GM23248 (cell line): ENCODE results near the gene SLC50A1. TPM values are rescaled to one million over a fixed set of nuclear protein-coding genes. Genes with fewer than 3 reads are reported as not detected.

Experiments used
- DNase-seq: peaks from one replicate; pipeline ENCODE4 v3.0.0-alpha.2; 2015
- H2AFZ ChIP-seq: fragments of 200-600 bp; sonication (generic); 2 replicates; pipeline ENCODE4 v1.6.1; 2016; ENCODE audit warnings: antibody characterized with exemption
- H3F3A ChIP-seq: fragments of 200-600 bp; sonication (generic); 2 replicates; pipeline ENCODE4 v1.6.1; 2016; ENCODE audit warnings: mild to moderate bottlenecking, antibody characterized with exemption, mixed run types; ENCODE audit not compliant: insufficient read depth
- H3K27ac ChIP-seq: fragments of 200-600 bp; sonication (generic); 2 replicates; pipeline ENCODE4 v1.5.1; 2016; ENCODE audit warnings: mild to moderate bottlenecking
- H3K27me3 ChIP-seq: fragments of 200-600 bp; sonication (generic); replicated peaks from 2 replicates; pipeline ENCODE4 v1.6.1; 2016; ENCODE audit warnings: mild to moderate bottlenecking; ENCODE audit not compliant: insufficient read depth
- H3K36me3 ChIP-seq: fragments of 200-600 bp; sonication (generic); 2 replicates; pipeline ENCODE4 v1.6.1; 2016; ENCODE audit warnings: low read depth, mild to moderate bottlenecking
- H3K4me1 ChIP-seq: fragments of 200-600 bp; sonication (generic); 2 replicates; pipeline ENCODE4 v1.6.1; 2016; ENCODE audit warnings: mild to moderate bottlenecking; ENCODE audit not compliant: insufficient read depth
- H3K4me2 ChIP-seq: fragments of 200-600 bp; sonication (generic); one replicate; pipeline ENCODE4 v1.6.1; 2016; ENCODE audit warnings: mild to moderate bottlenecking; ENCODE audit not compliant: unreplicated experiment
- H3K4me3 ChIP-seq: fragments of 200-600 bp; sonication (generic); 2 replicates; pipeline ENCODE4 v1.5.1; 2016; ENCODE audit warnings: mild to moderate bottlenecking
- H3K79me2 ChIP-seq: fragments of 200-600 bp; sonication (generic); 2 replicates; pipeline ENCODE4 v1.6.1; 2016; ENCODE audit warnings: mild to moderate bottlenecking; ENCODE audit not compliant: insufficient read depth
- H3K9ac ChIP-seq: fragments of 200-600 bp; sonication (generic); 2 replicates; pipeline ENCODE4 v1.6.1; 2016; ENCODE audit warnings: mild to moderate bottlenecking
- H3K9me2 ChIP-seq: fragments of 200-600 bp; sonication (generic); 2 replicates; pipeline ENCODE4 v1.6.1; 2016; ENCODE audit warnings: mixed run types, mild to moderate bottlenecking, moderate library complexity; ENCODE audit not compliant: insufficient read depth
- H3K9me3 ChIP-seq: fragments of 200-600 bp; sonication (generic); one replicate; pipeline ENCODE4 v1.6.1; 2017; ENCODE audit warnings: low read depth
- H4K20me1 ChIP-seq: fragments of 200-600 bp; sonication (generic); 2 replicates; pipeline ENCODE4 v1.6.0; 2016; ENCODE audit not compliant: insufficient read depth
- EZH2 ChIP-seq: fragments of 200-600 bp; sonication (generic); IDR thresholded peaks from 2 replicates; pipeline ENCODE4 v1.6.1; 2018; ENCODE audit warnings: antibody characterized with exemption, mild to moderate bottlenecking; ENCODE audit not compliant: insufficient read depth, poor library complexity, severe bottlenecking
- EZH2phosphoT487 ChIP-seq: fragments of 200-600 bp; sonication (generic); IDR thresholded peaks from 2 replicates; pipeline ENCODE4 v1.6.1; 2018; ENCODE audit warnings: antibody characterized with exemption, moderate library complexity, mild to moderate bottlenecking, low read depth; ENCODE audit not compliant: insufficient read depth
- WGBS, 2 experiments: methylation state at CpG; one replicate each; pipeline ENCODE4 v1.1.6; 2015 to 2017; ENCODE audit warnings: low lambda C conversion rate in 2 of 2, low coverage in 1 of 2; ENCODE audit errors: missing lambda C conversion rate in 2 of 2; 5-methylcytosine and 5-hydroxymethylcytosine counted together
- in situ Hi-C: fragments of 300-500 bp; cut with MboI; formaldehyde crosslinking; loops from 2 replicates; pipeline ENCODE4 v1.15.0; 2020
- polyA plus RNA-seq: library from polyadenylated mRNA; unstranded; fragments of >200 nt; fragmentation: Nextera tagmentation; extraction: Ambion mirVana; gene quantifications from 2 replicates; pipeline ENCODE4 v1.2.1, GENCODE V29; 2016
- total RNA-seq: library from RNA; depleted of rRNA; stranded (reverse); fragments of >200 nt; shearing (Covaris generic); gene quantifications from 2 replicates; pipeline ENCODE4 v1.2.3, GENCODE V29; 2014

SLC50A1 gene
- total and polyA plus RNA-seq, 2 experiments from 2014 or later, result 33.4 to 55.1 TPM

- Histone ChIP-seq H3K9me3 (no peaks in the 10 kb centered on the region), H3K4me2 (no peak overlapping the region), H3K36me3 (no peaks in the 10 kb centered on the region), H3K9me2 (no peaks in the 10 kb centered on the region), H3K27me3 (peaks cover 50% of the 10 kb centered on the region), H3K9ac (no peak overlapping the region), H3K27ac (no peak overlapping the region), H2AFZ (no peak overlapping the region), H3F3A (no peaks in the 10 kb centered on the region), H4K20me1 (no peaks in the 10 kb centered on the region), H3K4me1 (no peaks in the 10 kb centered on the region), H3K4me3 (no peak overlapping the region), H3K79me2 (no peaks in the 10 kb centered on the region)
- DNase-seq, result no peak
- no peak for TF ChIP-seq EZH2
- TF ChIP-seq EZH2phosphoT487, result no peak
- WGBS, 2 experiments, result 54 to 65% methylated on average over 6 of the region's 6 CpGs
- in situ Hi-C loops, result no loop called here
These were observed 15.4 kb upstream of the SLC50A1 start for GRCh38 chr1:155120253-155120652.

GRCh38 chr1:155121249-155121648, 14.4 kb upstream of the SLC50A1 start:
- in situ Hi-C loops, result no loop called here
- Histone ChIP-seq H3K9ac (no peak overlapping the region), H3K27me3 (peaks cover 59% of the 10 kb centered on the region), H3K79me2 (no peaks in the 10 kb centered on the region), H3K9me2 (no peaks in the 10 kb centered on the region), H3K4me3 (no peak overlapping the region), H2AFZ (no peak overlapping the region), H3F3A (no peaks in the 10 kb centered on the region), H4K20me1 (no peaks in the 10 kb centered on the region), H3K4me2 (no peak overlapping the region), H3K9me3 (no peaks in the 10 kb centered on the region), H3K4me1 (no peaks in the 10 kb centered on the region), H3K36me3 (no peaks in the 10 kb centered on the region), H3K27ac (no peak overlapping the region)
- TF ChIP-seq EZH2 (no peak), EZH2phosphoT487 (no peak)
- WGBS, 2 experiments, result 56 to 73% methylated on average over 2 of the region's 2 CpGs
- no peak for DNase-seq

GRCh38 chr1:155122308-155122707, 13.3 kb upstream of the SLC50A1 start:
- Histone ChIP-seq H3K79me2 (no peaks in the 10 kb centered on the region), H4K20me1 (no peaks in the 10 kb centered on the region), H3K4me2 (no peak overlapping the region), H2AFZ (no peak overlapping the region), H3K27ac (no peak overlapping the region), H3K9ac (no peak overlapping the region), H3K9me3 (no peaks in the 10 kb centered on the region), H3K27me3 (peaks cover 69% of the 10 kb centered on the region), H3K4me1 (0 out of 2 replicates have a peak, but pooled peaks cover 8% of the 10 kb centered on the region), H3K9me2 (no peaks in the 10 kb centered on the region), H3K4me3 (no peak overlapping the region), H3F3A (no peaks in the 10 kb centered on the region), H3K36me3 (no peaks in the 10 kb centered on the region)
- no peak for DNase-seq
- 32 to 42% methylated on average over 2 of the region's 2 CpGs for WGBS, 2 experiments
- no peak for TF ChIP-seq EZH2phosphoT487
- TF ChIP-seq EZH2, result no peak
- in situ Hi-C loops, result no loop called here

- no peaks in the 10 kb centered on the region for H4K20me1 ChIP-seq
- 0 out of 2 replicates have a peak, but pooled peaks cover 10% of the 10 kb centered on the region for H3K4me1 ChIP-seq
- TF ChIP-seq EZH2, result no peak
- no peak for TF ChIP-seq EZH2phosphoT487
- H3K79me2 ChIP-seq, result no peaks in the 10 kb centered on the region
- no peak overlapping the region for H3K4me2 ChIP-seq
- no peak overlapping the region for H3K27ac ChIP-seq
- H3K36me3 ChIP-seq, result no peaks in the 10 kb centered on the region
- no peak overlapping the region for H3K9ac ChIP-seq
- no peak for DNase-seq
- H3K9me2 ChIP-seq, result no peaks in the 10 kb centered on the region
- H3K4me3 ChIP-seq, result no peak overlapping the region
- in situ Hi-C loops, result no loop called here
- H3F3A ChIP-seq, result no peaks in the 10 kb centered on the region
- H3K9me3 ChIP-seq, result no peaks in the 10 kb centered on the region
- no peak overlapping the region for H2AFZ ChIP-seq
- 72 to 76% methylated on average over 3 to 4 of the region's 4 CpGs for WGBS, 2 experiments
- H3K27me3 ChIP-seq, result peaks cover 77% of the 10 kb centered on the region
These were observed 11.9 kb upstream of the SLC50A1 start for GRCh38 chr1:155123801-155124200.
